Activated CD4-positive, CD25-positive, alpha-beta regulatory T cell treated with anti-CD3 and anti-CD28 coated beads, Interleukin-2, amount 50 U/mL, for 24 hours (primary cell): Measurements from ENCODE around the gene SYNJ2.
A peak's percentile ranks its signal among the peaks of the same experiment; 100 is the strongest.

Source experiments
- ATAC-seq, 2 donors: fragments of 150-1000 bp; cut with Tn5 transposase; one replicate each; pipeline ENCODE4 v1.10.0; 2021; ENCODE audit warnings: mild to moderate bottlenecking in 1 of 2, moderate library complexity in 1 of 2

Gene SYNJ2

DNA sequence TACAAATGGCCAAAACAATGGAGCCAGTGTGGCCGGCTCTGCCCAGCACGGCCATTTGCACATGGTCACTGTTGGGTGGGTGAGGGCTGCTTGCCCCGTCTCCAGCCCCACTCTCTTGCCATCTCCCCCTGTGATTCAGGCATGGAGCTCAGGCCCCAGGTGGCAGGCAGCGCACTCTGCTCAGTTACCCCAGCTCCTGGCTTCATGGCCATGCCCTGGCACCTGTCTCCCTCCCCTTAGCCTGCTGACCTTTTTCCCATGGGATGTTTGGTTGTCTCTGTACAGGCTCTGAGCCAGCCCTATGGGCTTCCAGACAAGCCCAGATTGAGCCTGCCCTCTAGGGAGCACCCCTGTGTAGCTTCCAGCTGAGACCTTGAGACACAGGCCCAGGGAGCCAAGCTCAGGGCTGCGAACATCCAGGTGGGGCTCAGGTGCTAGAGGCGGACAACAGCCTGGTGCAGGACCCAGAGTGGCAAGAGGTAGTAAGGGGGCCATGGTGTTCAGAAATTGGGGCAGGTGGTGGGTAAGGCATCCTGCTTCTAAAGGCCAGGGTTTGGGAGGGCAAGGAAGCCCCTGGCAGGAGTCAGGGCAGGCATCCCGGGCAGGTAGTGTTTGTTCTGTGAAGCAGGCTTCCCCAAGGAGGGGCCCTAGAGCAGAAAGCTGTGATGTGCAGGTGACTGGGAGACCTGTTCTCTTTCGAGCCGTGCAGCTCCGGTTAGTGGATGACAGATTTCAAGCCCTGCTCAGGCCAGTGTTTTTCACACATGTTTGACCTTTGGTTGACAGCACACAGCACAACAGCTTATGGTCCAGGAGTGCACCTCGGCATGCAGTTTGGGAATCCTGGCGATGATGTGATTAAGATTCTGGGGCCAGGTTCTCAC lies 17.7 kb downstream of the SYNJ2 start:
- no peak for ATAC-seq

DNA sequence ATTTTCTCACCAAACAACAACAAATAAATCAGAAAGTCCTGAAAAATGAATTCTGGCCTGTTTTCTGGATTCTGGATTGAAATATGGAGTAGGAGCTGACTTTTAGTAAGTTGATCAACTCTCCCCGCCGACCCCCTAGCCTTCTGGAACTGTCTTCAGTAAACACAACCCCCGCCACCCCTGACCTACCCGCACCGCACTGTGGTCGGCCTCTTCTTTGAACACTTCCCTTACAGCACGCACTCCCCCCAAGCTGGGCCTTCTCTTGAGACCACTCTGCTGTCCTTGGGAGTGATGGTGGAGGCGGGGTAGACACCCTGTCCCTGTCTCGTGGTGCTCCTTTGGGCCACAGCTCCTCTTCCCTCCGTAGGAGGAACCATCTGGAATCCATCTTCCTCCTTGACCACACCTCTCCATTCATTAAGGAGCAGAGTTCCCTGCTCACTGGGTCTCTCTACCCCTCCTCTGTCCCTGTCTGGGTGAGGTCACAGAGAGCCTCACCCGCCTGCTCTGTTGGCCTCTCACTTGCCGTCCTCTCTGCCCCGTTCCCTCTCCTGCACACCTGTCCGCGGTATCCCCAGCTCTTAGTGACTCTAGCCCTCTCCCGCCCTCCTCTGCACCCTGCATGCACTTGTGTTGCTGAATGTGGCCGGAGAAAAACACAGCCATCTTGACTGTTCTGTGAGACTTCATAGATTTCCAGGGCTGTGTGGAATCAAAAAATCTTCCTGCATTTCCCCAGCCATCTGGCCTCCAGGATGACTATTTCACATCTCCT lies 19.1 kb downstream of the SYNJ2 start:
- no peak for ATAC-seq

DNA sequence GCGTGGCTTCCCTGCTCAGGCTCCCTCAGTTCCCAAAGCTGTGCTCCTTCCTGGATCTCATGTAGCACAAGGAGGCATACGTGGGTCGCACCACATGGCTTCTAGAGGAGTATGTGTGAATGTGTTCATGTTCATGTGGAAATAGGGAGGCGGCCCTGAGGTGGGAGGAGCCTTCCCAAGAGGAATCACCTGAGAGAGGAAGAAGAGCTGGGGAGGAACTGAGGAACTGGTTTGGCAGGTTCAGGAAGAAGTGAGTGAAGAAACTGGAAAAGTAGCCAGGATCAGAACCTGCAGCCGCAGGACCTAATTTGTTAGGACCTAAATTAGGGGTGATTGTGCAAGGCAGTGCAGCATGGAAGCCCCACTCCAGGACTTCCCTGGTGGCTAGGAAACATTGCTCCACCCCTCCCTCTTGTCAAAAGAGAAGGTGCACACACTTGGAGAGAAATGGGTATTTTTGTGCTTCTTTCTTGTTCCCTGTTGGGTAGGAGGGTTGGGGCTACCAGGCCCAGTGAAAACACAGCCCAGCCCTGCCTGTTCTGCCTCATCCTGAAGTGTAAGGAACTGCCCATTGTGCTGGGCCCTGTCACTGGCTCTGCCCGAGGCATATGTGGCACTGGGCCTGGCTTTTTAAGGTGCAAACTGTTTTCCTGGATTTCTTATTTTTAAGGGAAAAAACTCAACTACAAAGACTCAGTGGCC lies 20.7 kb downstream of the SYNJ2 start:
- no peak for ATAC-seq

DNA sequence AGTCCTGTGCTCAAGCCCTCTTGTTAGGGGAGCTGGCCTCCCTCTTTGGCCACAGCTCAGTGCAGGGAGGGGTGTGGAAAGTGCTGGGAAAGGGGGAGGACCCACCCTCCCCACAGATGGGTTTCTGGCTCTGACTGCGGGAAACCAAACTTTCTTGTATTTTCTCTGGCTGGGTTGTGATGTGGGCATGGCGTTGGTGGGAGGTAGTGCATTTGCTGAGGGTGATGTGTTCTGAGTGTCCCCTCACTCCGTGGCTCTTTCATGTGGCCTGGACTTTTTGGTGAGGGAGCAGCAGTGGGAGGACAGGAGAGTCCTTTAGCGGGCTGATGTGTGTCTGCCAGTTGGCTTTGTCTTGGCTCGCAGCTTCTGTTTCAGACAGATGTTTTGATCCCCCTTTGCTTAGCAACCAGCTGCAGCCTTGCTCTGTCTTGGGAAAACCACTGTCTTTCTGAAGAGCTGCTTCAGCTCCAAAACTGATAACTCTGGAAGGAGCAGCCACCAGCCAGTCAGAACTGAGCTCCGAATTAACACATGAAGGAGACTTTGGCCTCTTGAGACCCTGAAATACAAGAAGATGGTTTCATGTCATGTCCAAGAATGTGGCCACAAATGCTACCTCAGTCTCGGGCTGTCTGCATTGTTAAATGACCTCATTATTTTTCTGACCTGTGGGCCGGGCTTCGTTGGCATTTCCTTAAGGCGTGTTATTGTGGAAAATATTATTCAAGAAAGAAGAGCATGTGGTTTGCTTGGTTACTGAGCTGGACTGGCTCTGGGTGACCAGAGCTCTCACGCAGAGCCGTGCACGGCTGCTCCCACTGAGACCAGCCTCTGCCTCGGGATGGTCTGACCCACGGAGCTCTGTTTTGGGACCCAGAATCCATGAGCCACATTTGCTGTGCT lies 21.5 kb downstream of the SYNJ2 start:
- peak in 1 of 2 donors; percentile 43 for ATAC-seq

DNA sequence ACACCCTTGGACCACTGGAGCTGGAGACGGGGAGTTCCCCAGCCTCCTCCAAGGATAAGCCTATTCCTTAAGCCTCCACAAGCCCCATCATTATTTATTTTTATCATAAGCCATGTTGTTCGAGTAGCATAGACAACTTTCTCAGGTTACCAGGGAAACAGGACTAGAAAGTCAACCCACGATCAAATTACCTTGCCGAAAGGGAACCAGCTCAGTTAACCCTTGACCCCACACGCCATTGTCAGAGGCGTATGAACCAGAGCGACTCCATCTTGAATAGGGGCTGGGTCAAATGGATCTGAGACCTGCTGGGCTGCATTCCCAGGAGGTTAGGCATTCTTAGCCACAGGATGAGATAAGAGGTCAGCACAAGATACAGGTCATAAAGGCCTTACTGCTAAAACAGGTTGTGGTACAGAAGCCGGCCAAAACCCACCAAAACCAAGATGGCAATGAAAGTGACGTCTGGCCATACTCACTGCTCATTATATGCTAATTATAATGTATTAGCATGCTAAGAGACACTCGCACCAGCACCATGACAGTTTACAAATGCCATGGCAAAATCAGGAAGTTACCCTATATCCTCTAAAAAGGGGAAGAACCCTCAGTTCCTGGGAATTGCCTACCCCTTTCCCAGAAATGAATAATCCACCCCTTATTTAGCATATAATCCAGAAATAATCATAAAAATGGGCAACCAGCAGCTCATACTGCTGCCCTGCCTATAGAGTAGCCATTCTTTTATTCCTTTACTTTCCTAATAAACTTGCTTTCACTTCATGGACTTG lies 22.4 kb downstream of the SYNJ2 start:
- ATAC-seq = no peak

DNA sequence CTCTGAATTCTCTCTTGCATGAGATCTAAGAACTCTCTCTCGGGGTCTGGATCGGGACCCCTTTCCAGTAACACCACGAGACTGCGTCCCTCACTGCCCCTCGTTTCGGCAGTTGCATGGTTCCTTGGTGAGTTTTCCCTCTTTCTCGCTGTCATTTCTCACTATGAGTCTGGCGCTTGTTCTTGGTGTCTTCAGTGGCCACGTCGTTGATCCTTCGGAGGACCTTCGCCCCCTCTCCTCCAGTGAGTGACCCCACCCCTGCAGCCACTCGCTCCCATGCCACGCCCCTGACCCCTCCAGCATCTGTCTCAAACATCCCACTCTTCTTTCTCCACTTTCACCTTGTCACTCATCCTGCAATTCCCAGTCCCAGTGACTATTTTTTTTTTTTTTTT lies 23.0 kb downstream of the SYNJ2 start:
- ATAC-seq = no peak

DNA sequence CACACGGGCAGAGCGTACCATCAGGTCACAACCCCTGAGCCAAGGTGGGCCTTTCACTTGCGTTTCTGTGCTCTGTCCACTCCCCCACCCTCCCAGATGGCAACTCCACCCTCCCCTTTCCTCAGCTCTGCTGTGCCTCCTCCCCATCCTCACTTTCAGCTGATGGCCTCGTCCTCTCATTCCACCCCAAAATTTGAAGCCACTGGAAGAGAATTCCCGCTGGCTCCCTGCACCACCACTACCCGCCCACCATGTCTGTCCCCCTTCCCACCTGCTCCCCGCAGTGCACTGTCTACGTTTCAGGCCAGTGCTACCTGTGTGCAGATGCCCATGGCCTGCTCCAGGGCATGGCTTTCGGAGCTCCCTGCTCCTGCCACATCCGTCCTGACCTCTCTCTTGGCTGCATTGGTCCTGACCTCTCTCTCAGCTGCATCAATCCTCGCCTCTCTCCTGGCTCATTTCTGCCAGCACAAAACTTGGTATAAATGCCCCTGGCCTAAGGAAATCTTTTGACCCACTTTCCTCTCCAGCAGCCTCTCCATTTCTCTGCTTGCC lies 24.0 kb downstream of the SYNJ2 start:
- ATAC-seq = no peak

DNA sequence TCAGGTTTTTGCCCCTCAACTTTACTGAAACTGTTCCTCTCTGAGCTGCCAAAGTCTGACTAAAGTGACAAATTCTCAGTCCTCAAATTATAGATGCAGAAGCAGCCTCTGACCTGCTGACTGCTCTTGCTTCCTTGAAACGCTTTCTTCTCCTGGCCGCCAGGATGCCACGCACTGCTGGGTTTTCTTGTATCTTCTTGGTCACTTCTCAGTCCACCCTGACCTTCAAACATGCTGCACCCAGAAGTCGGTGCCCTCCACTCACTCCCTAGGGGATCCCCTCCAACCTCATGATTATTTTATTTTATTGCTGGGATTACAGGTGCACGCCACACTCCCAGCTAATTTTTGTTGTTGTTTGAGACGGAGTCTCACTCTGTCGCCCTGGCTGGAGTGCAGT lies 24.7 kb downstream of the SYNJ2 start:
- no peak for ATAC-seq

DNA sequence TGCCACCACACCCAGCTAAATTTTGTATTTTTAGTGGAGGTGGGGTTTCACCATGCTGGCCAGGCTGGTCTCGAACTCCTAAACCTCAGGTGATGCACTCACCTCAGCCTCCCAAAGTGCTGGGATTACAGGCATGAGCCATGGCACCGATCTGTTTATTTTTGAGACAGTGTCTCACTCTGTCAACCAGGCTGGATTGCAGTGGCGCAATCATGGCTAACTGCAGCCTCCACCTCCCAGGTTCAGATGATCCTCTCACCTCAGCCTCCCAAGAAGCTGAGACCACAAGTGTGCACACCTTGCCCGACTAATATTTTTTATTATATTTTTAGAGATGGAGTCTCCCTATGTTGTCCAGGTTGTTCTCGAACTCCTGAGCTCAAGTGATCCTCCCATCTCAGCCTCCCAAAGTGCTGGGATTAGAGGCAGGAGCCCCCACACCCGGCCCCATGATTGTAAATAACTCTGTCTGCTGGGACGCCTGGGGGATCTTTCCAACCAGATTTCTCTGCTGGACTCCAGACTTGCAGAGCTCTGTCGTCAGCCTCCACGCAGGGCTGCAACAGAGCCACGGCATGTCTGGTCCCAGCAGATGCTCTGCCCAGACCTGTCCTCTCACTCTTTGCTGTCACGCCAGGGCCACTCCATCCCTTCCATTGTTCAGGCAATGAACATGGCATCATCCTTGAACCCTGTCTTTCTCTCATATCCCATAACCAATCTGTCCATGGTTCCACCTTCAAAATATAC lies 25.3 kb downstream of the SYNJ2 start:
- ATAC-seq = no peak

DNA sequence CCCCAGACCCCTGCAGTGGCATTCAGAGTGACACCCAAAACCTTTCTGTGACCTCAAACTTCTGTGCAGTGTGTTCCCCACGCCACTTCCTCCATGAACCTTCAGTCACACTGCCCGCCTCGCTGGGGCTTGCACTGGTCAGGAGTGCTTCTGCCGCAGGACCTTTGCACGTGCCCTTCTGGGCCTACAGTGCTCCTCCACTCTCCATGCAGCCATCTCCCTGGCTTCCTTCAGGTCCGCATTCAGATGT lies 27.1 kb downstream of the SYNJ2 start:
- no peak for ATAC-seq

DNA sequence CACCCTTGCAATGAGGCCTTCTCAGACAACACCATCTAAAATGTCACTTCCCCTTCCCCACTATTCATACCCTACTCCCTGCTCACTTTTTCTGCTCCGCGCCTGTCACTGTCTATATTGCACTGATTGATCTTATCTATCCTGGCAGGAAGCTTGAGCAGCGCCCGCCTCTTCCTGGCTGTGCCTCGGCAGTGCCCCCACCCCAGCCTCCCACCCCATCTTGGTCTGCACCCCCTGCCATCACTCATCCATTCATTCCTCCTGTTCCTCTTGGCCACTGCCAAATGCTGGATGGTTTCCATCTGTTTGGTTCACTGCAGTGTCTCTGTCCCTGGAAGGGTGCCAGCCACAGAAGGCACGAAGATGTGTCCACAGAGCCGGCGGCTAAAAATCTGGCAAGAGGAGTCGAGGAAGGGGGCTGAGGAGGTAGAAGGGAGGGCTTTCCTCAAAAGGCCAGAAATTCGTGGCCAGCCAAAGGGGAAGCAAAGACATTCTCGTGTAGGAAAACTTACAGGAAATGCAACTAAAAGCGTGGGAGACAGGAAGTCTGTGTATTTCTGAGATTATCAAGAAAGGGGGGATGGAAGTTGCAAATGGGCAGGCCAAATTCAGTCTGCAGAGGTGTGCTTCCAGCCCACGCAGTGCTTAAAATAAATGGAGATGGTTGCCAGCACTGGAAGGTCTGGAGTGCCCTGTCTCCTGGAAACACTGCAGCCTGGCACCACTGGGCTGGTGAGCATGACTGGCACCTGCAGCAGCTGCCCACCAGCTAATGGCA lies 27.6 kb downstream of the SYNJ2 start:
- ATAC-seq = peak; percentile 27 to 28

DNA sequence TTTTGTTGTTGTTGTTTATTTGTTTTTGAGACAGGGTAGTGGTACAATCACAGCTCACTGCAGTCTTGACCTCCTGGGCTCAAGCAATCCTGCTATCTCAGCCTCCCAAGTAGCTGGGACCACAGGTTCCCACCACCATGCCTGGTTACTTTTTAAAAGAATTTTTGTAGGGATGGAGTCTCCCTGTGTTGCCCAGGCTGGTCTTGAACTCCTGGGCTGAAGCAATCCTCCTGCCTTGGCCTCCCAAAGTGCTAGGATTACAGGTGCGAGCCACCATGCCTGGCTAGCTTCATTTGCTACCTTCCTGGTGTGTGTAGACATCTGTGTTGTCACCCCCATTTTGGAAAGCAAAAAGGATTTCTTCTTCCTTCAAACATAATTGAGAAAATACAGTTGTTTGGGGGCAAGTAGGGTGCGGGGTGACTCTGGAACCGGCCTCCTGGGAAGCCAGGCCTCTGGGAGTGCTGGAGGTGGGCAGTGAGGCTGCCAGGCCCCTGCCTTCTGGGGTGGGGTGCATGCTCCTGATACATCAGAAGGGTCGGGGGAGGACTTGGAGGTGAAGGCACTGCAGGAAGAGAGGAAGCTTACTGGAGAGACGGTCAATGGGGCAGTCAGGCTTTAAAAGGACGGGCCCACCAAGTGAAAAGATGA lies 28.4 kb downstream of the SYNJ2 start:
- no peak for ATAC-seq

DNA sequence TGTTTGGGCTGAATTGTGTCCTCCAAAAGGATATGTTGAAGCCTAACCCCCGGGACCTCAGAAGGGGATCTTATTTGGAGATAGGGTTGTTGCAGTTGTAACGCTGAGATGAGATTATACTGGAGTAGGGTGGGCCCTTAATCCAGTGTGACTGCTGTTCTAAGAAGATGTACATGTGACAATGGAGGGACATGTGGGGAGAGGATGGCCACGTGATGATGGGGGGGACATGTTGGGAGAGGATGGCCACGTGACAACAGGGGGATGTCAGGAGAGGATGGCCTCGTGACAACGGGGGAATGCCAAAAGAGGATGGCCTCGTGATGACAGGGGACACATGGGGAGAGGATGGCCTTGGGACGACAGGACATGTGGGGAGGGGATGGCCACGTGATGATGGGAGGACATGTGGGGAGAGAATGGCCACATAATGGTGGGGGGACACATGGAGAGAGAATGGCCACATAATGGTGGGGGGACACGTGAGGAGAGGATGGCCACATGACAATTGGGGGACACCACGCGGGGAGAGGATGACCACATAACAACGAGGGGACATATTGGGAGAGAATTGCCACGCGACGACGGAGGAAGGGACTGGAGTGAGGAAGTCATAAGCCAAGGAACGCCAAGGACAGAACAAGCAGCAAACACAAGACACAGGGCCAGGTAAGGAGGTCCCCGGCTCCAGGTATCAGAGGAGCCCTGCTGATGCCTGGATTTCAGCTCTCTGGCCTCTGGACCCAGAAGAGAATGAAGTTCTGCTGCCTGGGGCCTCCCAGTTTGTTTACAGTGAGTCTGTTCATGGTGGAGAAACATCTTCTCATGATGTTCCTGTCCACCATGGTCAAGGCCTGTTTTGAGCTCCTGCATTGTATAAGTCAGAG lies 29.2 kb downstream of the SYNJ2 start:
- ATAC-seq = no peak

DNA sequence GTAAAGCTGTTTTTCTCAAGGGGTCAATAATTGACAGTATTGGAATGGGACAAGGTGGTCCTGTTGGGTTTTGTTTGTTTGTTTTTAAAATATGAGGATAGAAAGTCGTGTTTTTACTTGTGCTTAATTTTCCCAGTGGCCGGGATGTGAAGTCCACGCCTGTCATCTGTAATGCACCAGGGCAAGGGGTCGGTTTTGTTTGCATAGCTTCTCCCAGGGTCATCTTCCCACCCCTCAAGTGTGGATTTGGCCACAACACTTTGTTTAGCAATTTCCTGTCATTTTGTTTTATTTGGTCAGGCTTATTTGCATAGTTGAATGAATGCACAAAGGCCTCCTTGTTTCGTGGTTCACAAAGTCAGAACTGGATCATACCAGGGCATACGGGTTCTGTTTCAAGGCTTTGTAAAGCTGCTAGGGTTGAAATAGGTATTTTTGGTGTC lies 29.8 kb downstream of the SYNJ2 start:
- no peak for ATAC-seq

DNA sequence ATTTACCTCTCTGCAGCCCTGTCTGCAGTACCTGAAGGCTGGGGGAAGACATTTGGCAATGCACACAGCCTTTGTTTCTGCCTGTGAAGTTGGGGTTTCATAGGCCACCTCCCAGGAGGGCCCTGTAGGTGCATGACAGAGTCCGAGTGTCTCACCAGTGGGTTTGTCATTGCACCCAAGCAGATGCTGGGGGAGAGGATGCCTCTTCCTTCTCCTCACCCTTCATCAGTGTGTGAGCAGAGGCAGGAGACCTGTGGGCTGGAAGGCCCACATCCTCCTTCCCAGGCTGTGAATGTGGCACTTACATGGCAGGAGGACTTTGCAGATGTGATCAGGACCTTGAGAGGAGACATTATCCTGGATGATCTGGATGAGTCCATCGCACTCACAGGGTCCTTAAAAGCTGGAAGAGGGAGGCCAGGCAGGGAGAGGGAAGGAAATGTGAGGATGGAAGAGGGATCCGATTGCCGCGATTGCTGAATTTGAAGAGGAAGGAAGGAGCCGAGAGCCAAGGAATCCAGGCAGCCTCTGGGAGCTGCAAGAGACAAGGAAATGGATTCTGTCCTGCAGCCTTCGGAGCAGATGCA lies 30.4 kb downstream of the SYNJ2 start:
- no peak for ATAC-seq

DNA sequence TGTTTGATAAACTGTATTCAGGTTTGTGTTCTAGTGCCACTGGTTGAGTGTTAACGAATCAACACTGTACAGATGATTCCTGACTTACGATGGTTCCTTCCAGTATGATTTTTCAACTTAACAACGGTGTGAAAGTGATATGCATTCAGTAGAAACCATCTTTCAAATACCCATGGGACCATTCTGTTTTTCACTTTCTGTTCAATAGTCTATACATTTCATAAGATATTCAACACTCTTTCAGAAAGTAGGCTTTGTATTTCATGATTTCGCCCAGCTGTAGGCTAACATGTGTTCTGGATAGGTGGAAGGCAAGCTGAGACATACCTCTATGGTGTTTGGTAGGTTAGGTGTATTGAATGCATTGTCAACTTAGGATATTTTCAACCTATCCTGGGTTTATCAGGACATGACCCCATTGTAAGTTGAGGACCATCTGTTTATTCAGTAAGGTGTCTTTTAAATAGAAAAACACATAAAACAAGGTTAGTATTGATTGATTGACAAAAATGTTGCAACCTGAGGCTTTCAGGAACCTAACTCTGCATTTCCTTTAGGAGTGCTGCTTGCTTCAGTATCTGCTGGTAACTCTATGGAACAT lies 32.3 kb downstream of the SYNJ2 start:
- ATAC-seq = no peak

DNA sequence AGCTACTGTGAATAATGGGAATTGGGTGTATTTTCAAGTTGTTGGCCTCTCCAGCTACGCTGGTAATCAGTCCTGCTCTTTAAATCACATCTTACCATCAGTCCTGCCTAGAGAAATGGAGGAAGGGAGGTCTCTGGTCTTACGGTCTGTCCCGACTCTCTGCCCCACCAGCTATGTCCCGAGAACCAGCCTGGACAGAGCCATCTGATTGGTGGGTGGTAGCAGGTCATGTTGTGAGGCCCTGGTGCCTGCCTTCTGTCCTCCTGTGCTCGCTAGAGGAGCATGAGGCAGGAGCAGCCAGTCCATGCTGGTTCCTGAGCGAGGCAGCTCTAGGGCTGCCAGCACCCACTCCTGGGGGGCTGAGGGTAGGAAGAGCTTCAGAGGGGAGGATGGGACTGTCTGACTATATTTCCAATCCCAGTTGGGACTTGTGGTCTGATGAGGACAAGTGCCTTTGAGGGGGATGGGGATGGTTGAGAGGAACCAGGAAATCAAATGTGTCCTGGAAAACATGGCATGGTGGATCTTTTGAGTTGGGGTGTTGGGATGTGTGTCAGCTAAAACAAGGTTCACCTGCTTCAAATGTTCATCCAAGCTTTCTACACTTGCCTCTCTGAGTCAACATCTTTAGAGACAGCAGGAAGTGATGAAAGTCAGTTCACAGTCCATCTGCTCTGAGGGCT lies 33.0 kb downstream of the SYNJ2 start:
- ATAC-seq = peak in 1 of 2 donors; percentile 59
